Smooth muscle cell (in vitro differentiated cells): ENCODE measurements around the gene MBOAT7. TPM values are rescaled to one million over a fixed set of nuclear protein-coding genes. Genes with fewer than 3 reads are reported as not detected.

Experiments used
- polyA plus RNA-seq: library from polyadenylated mRNA; unstranded; fragments of >200 nt; fragmentation: Nextera tagmentation; extraction: Ambion mirVana; gene quantifications from 2 replicates; pipeline ENCODE4 v1.2.1, GENCODE V29; 2016
- total RNA-seq: library from RNA; depleted of rRNA; stranded (reverse); fragments of >200 nt; gene quantifications from 2 replicates; pipeline ENCODE4 v1.2.3, GENCODE V29; 2014

Gene MBOAT7
- total and polyA plus RNA-seq, 2 experiments from 2014 or later: 106 to 110 TPM

Other genes with a start within 250 kb of the MBOAT7 start
- 0.04 and 0.31 TPM in 2 replicates for gene CACNG8, start 226.6 kb downstream of the MBOAT7 start, total RNA-seq
- gene CACNG8, start 226.6 kb downstream of the MBOAT7 start, polyA plus RNA-seq: 0.03 and 0.19 TPM in 2 replicates
- 0.13 TPM in 1 of 2 replicates, not detected in the other for gene CACNG6, start 197.9 kb downstream of the MBOAT7 start, total RNA-seq
- gene CACNG6, start 197.9 kb downstream of the MBOAT7 start, polyA plus RNA-seq: not detected in 2 replicates
- gene VSTM1, start 125.7 kb downstream of the MBOAT7 start, total RNA-seq: not detected in 2 replicates
- gene VSTM1, start 125.7 kb downstream of the MBOAT7 start, polyA plus RNA-seq: not detected in 2 replicates
- not detected in 2 replicates for gene TARM1, start 108.2 kb downstream of the MBOAT7 start, total RNA-seq
- not detected in 2 replicates for gene TARM1, start 108.2 kb downstream of the MBOAT7 start, polyA plus RNA-seq
- gene OSCAR, start 88.8 kb downstream of the MBOAT7 start, total RNA-seq: 1.1 TPM in 1 of 2 replicates, not detected in the other
- gene OSCAR, start 88.8 kb downstream of the MBOAT7 start, polyA plus RNA-seq: 0.90 and 1.7 TPM in 2 replicates
- gene NDUFA3, start 86.7 kb downstream of the MBOAT7 start, total RNA-seq: 9.5 and 29.8 TPM in 2 replicates
- 249 and 264 TPM in 2 replicates for gene NDUFA3, start 86.7 kb downstream of the MBOAT7 start, polyA plus RNA-seq
- 14.2 and 17.1 TPM in 2 replicates for gene TFPT, start 73.9 kb downstream of the MBOAT7 start, total RNA-seq
- gene TFPT, start 73.9 kb downstream of the MBOAT7 start, polyA plus RNA-seq: 56.0 and 58.1 TPM in 2 replicates
- gene PRPF31, start 73.8 kb downstream of the MBOAT7 start, total RNA-seq: 40.9 and 42.8 TPM in 2 replicates
- gene PRPF31, start 73.8 kb downstream of the MBOAT7 start, polyA plus RNA-seq: 77.1 and 81.2 TPM in 2 replicates
- gene CNOT3, start 51.8 kb downstream of the MBOAT7 start, total RNA-seq: 12.4 and 14.1 TPM in 2 replicates
- gene CNOT3, start 51.8 kb downstream of the MBOAT7 start, polyA plus RNA-seq: 31.4 and 37.6 TPM in 2 replicates
- gene LENG1, start 29.9 kb downstream of the MBOAT7 start, total RNA-seq: 3.2 and 10.9 TPM in 2 replicates
- gene LENG1, start 29.9 kb downstream of the MBOAT7 start, polyA plus RNA-seq: 14.1 and 17.6 TPM in 2 replicates
- 5.9 and 7.3 TPM in 2 replicates for gene TMC4, start 16.4 kb downstream of the MBOAT7 start, total RNA-seq
- 6.7 and 28.0 TPM in 2 replicates for gene TMC4, start 16.4 kb downstream of the MBOAT7 start, polyA plus RNA-seq
- gene TSEN34, start 1.7 kb upstream of the MBOAT7 start, total RNA-seq: 45.8 and 53.7 TPM in 2 replicates
- gene TSEN34, start 1.7 kb upstream of the MBOAT7 start, polyA plus RNA-seq: 79.5 and 91.7 TPM in 2 replicates
- gene RPS9, start 11.3 kb upstream of the MBOAT7 start, total RNA-seq: 1,047 and 1,149 TPM in 2 replicates
- 347 and 352 TPM in 2 replicates for gene RPS9, start 11.3 kb upstream of the MBOAT7 start, polyA plus RNA-seq
- gene LILRB3, start 33.4 kb upstream of the MBOAT7 start, total RNA-seq: not detected in 2 replicates
- 0.06 and 0.70 TPM in 2 replicates for gene LILRB3, start 33.4 kb upstream of the MBOAT7 start, polyA plus RNA-seq
- gene LILRA6, start 53.2 kb upstream of the MBOAT7 start, total RNA-seq: not detected in 2 replicates
- not detected in 2 replicates for gene LILRA6, start 53.2 kb upstream of the MBOAT7 start, polyA plus RNA-seq
- gene LILRB5, start 67.7 kb upstream of the MBOAT7 start, total RNA-seq: not detected in 2 replicates
- gene LILRB5, start 67.7 kb upstream of the MBOAT7 start, polyA plus RNA-seq: not detected in 2 replicates
- gene LILRB2, start 91.5 kb upstream of the MBOAT7 start, total RNA-seq: not detected in 2 replicates
- not detected in 2 replicates for gene LILRB2, start 91.5 kb upstream of the MBOAT7 start, polyA plus RNA-seq
- not detected in 2 replicates for gene LILRA5, start 123.6 kb upstream of the MBOAT7 start, total RNA-seq
- not detected in 2 replicates for gene LILRA5, start 123.6 kb upstream of the MBOAT7 start, polyA plus RNA-seq
- gene LILRA4, start 149.6 kb upstream of the MBOAT7 start, total RNA-seq: not detected in 2 replicates
- not detected in 2 replicates for gene LILRA4, start 149.6 kb upstream of the MBOAT7 start, polyA plus RNA-seq
- gene LAIR1, start 175.4 kb upstream of the MBOAT7 start, total RNA-seq: not detected in 2 replicates
- gene LAIR1, start 175.4 kb upstream of the MBOAT7 start, polyA plus RNA-seq: not detected in 2 replicates
- 0.40 and 2.6 TPM in 2 replicates for gene TTYH1, start 225.9 kb upstream of the MBOAT7 start, total RNA-seq
- gene TTYH1, start 225.9 kb upstream of the MBOAT7 start, polyA plus RNA-seq: 0.65 and 2.1 TPM in 2 replicates